Neural progenitor cell (in vitro differentiated cells): ENCODE results near the gene LRRC18. TPM values are rescaled to one million over a fixed set of nuclear protein-coding genes. Genes with fewer than 3 reads are reported as not detected.
A peak's percentile ranks its signal among the peaks of the same experiment; 100 is the strongest.

Source experiments
- DNase-seq: peaks from one replicate; pipeline ENCODE4 v3.0.0-alpha.2; 2016; ENCODE audit warnings: low spot score
- H2AFZ ChIP-seq: fragments of 200-600 bp; sonication (generic); replicated peaks from 2 replicates; pipeline ENCODE4 v1.6.1; 2016; ENCODE audit warnings: antibody characterized with exemption
- H3F3A ChIP-seq: fragments of 200-600 bp; sonication (generic); 2 replicates; pipeline ENCODE4 v1.6.1; 2016; ENCODE audit warnings: antibody characterized with exemption, low read depth
- H3K27ac ChIP-seq: fragments of 200-600 bp; sonication (generic); 2 replicates; pipeline ENCODE4 v1.5.1; 2016; ENCODE audit warnings: mild to moderate bottlenecking
- H3K27me3 ChIP-seq: fragments of 200-600 bp; sonication (generic); 2 replicates; pipeline ENCODE4 v1.6.1; 2016; ENCODE audit warnings: mild to moderate bottlenecking, moderate library complexity
- H3K36me3 ChIP-seq: fragments of 200-600 bp; sonication (generic); 2 replicates; pipeline ENCODE4 v1.5.1; 2016
- H3K4me1 ChIP-seq: fragments of 200-600 bp; sonication (generic); 2 replicates; pipeline ENCODE4 v1.6.1; 2016; ENCODE audit warnings: mixed run types
- H3K4me2 ChIP-seq: fragments of 200-600 bp; sonication (generic); 2 replicates; pipeline ENCODE4 v1.6.1; 2016
- H3K4me3 ChIP-seq: fragments of 200-600 bp; sonication (generic); 2 replicates; pipeline ENCODE4 v1.5.1; 2016
- H3K79me2 ChIP-seq: fragments of 200-600 bp; sonication (generic); 2 replicates; pipeline ENCODE4 v1.6.1; 2016; ENCODE audit warnings: low read depth
- H3K9ac ChIP-seq: fragments of 200-600 bp; sonication (generic); 2 replicates; pipeline ENCODE4 v1.6.1; 2016
- H3K9me3 ChIP-seq: fragments of 200-600 bp; sonication (generic); 2 replicates; pipeline ENCODE4 v1.5.1; 2016; ENCODE audit warnings: low read depth
- H4K20me1 ChIP-seq: fragments of 200-600 bp; sonication (generic); 2 replicates; pipeline ENCODE4 v1.6.1; 2016; ENCODE audit warnings: low read depth
- H3K27ac Mint-ChIP-seq: 3 replicates; pipeline ENCODE4 v1.8.0; 2021; ENCODE audit warnings: mixed read lengths
- H3K27me3 Mint-ChIP-seq: 2 replicates; pipeline ENCODE4 v1.8.0; 2022; ENCODE audit warnings: low read depth, mild to moderate bottlenecking, inconsistent platforms, moderate library complexity, mixed read lengths; ENCODE audit not compliant: insufficient read depth
- H3K36me3 Mint-ChIP-seq: 3 replicates; pipeline ENCODE4 v1.8.0; 2021; ENCODE audit warnings: mixed read lengths
- H3K4me1 Mint-ChIP-seq: 3 replicates; pipeline ENCODE4 v1.8.0; 2021; ENCODE audit warnings: mixed read lengths
- H3K4me3 Mint-ChIP-seq: 3 replicates; pipeline ENCODE4 v1.8.0; 2021; ENCODE audit warnings: mild to moderate bottlenecking, moderate library complexity, mixed read lengths
- H3K9me3 Mint-ChIP-seq: 3 replicates; pipeline ENCODE4 v1.8.0; 2020; ENCODE audit warnings: mixed read lengths
- CTCF ChIP-seq: fragments of 200-600 bp; sonication (generic); IDR thresholded peaks from 2 replicates; pipeline ENCODE4 v1.5.1; 2017; ENCODE audit warnings: antibody characterized with exemption, mild to moderate bottlenecking
- EZH2 ChIP-seq: fragments of 200-600 bp; sonication (generic); IDR thresholded peaks from 2 replicates; pipeline ENCODE4 v1.6.1; 2017; ENCODE audit warnings: antibody characterized with exemption, mild to moderate bottlenecking, moderate library complexity
- EZH2phosphoT487 ChIP-seq: fragments of 200-600 bp; sonication (generic); IDR thresholded peaks from 2 replicates; pipeline ENCODE4 v1.6.1; 2017; ENCODE audit warnings: antibody characterized with exemption
- total RNA-seq: library from RNA; depleted of rRNA; stranded (reverse); fragments of >200 nt; gene quantifications from 2 replicates; pipeline ENCODE4 v1.2.3, GENCODE V29; 2015; ENCODE audit warnings: low replicate concordance

Gene LRRC18
- total RNA-seq, 1 donor from 2014 or later: not detected

GRCh38 chr10:48885376-48885775 lies 54.3 kb downstream of the LRRC18 start:
- Mint-ChIP-seq H3K27me3 (no peaks in the 10 kb centered on the region), H3K27ac (no peak overlapping the region), H3K4me3 (no peak overlapping the region), H3K36me3 (no peaks in the 10 kb centered on the region), H3K4me1 (no peaks in the 10 kb centered on the region), H3K9me3 (peaks cover 3% of the 10 kb centered on the region)
- H3K4me1 ChIP-seq: no peaks in the 10 kb centered on the region
- no peak overlapping the region for H3K27ac ChIP-seq
- no peak overlapping the region for H2AFZ ChIP-seq
- H3K27me3 ChIP-seq: no peaks in the 10 kb centered on the region
- H3K79me2 ChIP-seq: no peaks in the 10 kb centered on the region
- peak; percentile 43 for DNase-seq
- H3K9me3 ChIP-seq: no peaks in the 10 kb centered on the region
- H3K9ac ChIP-seq: no peak overlapping the region
- H4K20me1 ChIP-seq: no peaks in the 10 kb centered on the region
- H3K4me3 ChIP-seq: no peak overlapping the region
- H3K36me3 ChIP-seq: no peaks in the 10 kb centered on the region
- no peaks in the 10 kb centered on the region for H3F3A ChIP-seq
- no peak for TF ChIP-seq EZH2phosphoT487
- TF ChIP-seq CTCF: peak; percentile 55
- no peak for TF ChIP-seq EZH2
- no peak overlapping the region for H3K4me2 ChIP-seq

GRCh38 chr10:48884179-48885045 lies 55.2 kb downstream of the LRRC18 start:
- H3K36me3 ChIP-seq: no peaks in the 10 kb centered on the region
- H2AFZ ChIP-seq: no peak overlapping the region
- H3F3A ChIP-seq: no peaks in the 10 kb centered on the region
- H3K36me3 Mint-ChIP-seq: no peaks in the 10 kb centered on the region
- H3K9me3 Mint-ChIP-seq: peaks cover 3% of the 10 kb centered on the region
- no peak overlapping the region for H3K27ac ChIP-seq
- peaks cover 2% of the 10 kb centered on the region for H3K27me3 Mint-ChIP-seq
- H3K9me3 ChIP-seq: no peaks in the 10 kb centered on the region
- H3K4me3 Mint-ChIP-seq: no peak overlapping the region
- TF ChIP-seq EZH2: no peak
- TF ChIP-seq EZH2phosphoT487: no peak
- no peak for TF ChIP-seq CTCF
- H3K4me2 ChIP-seq: no peak overlapping the region
- H3K79me2 ChIP-seq: no peaks in the 10 kb centered on the region
- H3K27me3 ChIP-seq: no peaks in the 10 kb centered on the region
- no peak overlapping the region for H3K9ac ChIP-seq
- H3K27ac Mint-ChIP-seq: peak overlapping the region; percentile 20
- no peaks in the 10 kb centered on the region for H3K4me1 ChIP-seq
- H4K20me1 ChIP-seq: no peaks in the 10 kb centered on the region
- no peak overlapping the region for H3K4me3 ChIP-seq
- no peaks in the 10 kb centered on the region for H3K4me1 Mint-ChIP-seq
- DNase-seq: no peak

GRCh38 chr10:48883701-48884100 lies 55.9 kb downstream of the LRRC18 start:
- Histone ChIP-seq H3K79me2 (no peaks in the 10 kb centered on the region), H3K36me3 (no peaks in the 10 kb centered on the region), H4K20me1 (no peaks in the 10 kb centered on the region), H3K27ac (no peak overlapping the region), H3K9ac (no peak overlapping the region), H3F3A (no peaks in the 10 kb centered on the region), H2AFZ (no peak overlapping the region), H3K9me3 (no peaks in the 10 kb centered on the region), H3K4me1 (no peaks in the 10 kb centered on the region), H3K4me3 (no peak overlapping the region), H3K27me3 (no peaks in the 10 kb centered on the region), H3K4me2 (no peak overlapping the region)
- Mint-ChIP-seq H3K27me3 (peaks cover 2% of the 10 kb centered on the region), H3K27ac (no peak overlapping the region), H3K4me1 (no peaks in the 10 kb centered on the region), H3K9me3 (peaks cover 3% of the 10 kb centered on the region), H3K4me3 (no peak overlapping the region), H3K36me3 (no peaks in the 10 kb centered on the region)
- no peak for DNase-seq
- TF ChIP-seq EZH2phosphoT487 (no peak), CTCF (no peak), EZH2 (no peak)
